Measurements from ENCODE around the gene CDK5R2.

CDK5R2 gene

GRCh38 chr2:218986148-218986761 is 26.8 kb downstream of the CDK5R2 start:
- DNase-seq (ENCODE audit: low read depth in 1 of 2, low spot score in 1 of 2) = no peak

GRCh38 chr2:218988164-218988563 is 28.7 kb downstream of the CDK5R2 start:
- no peak for DNase-seq (ENCODE audit: low read depth in 1 of 2, low spot score in 1 of 2)

- DNase-seq (ENCODE audit: low read depth in 1 of 2, low spot score in 1 of 2) = no peak
These were observed 29.2 kb downstream of the CDK5R2 start for GRCh38 chr2:218988650-218989049.

GRCh38 chr2:218990052-218990451 is 30.6 kb downstream of the CDK5R2 start:
- no peak for DNase-seq (ENCODE audit: low read depth in 1 of 2, low spot score in 1 of 2)

GRCh38 chr2:218990612-218991011 is 31.1 kb downstream of the CDK5R2 start:
- DNase-seq (ENCODE audit: low read depth in 1 of 2, low spot score in 1 of 2) = no peak

- DNase-seq (ENCODE audit: low read depth in 1 of 2, low spot score in 1 of 2) = no peak
These were observed 32.3 kb downstream of the CDK5R2 start for GRCh38 chr2:218991674-218992168.

GRCh38 chr2:218992196-218992595 is 32.7 kb downstream of the CDK5R2 start:
- no peak for DNase-seq (ENCODE audit: low read depth in 1 of 2, low spot score in 1 of 2)

- DNase-seq (ENCODE audit: low read depth in 1 of 2, low spot score in 1 of 2) = no peak
These were observed 33.4 kb downstream of the CDK5R2 start for GRCh38 chr2:218992703-218993344.

GRCh38 chr2:218993345-218994315 is 34.2 kb downstream of the CDK5R2 start, which contains the start of gene CRYBA2:
Gene CRYBA2 (minus strand): TSS chr2:218993422. CDS start chr2:218993176, 246 bp downstream.
- no peak for DNase-seq (ENCODE audit: low read depth in 1 of 2, low spot score in 1 of 2)

GRCh38 chr2:218995561-218995960 is 36.1 kb downstream of the CDK5R2 start:
- DNase-seq (ENCODE audit: low read depth in 1 of 2, low spot score in 1 of 2) = no peak

GRCh38 chr2:218995972-218996711 is 36.7 kb downstream of the CDK5R2 start:
- DNase-seq (ENCODE audit: low read depth in 1 of 2, low spot score in 1 of 2) = peak; percentile 69 to 71

- no peak for DNase-seq (ENCODE audit: low read depth in 1 of 2, low spot score in 1 of 2)
These were observed 37.5 kb downstream of the CDK5R2 start for GRCh38 chr2:218996937-218997336.

- DNase-seq (ENCODE audit: low read depth in 1 of 2, low spot score in 1 of 2) = no peak
These were observed 38.3 kb downstream of the CDK5R2 start for GRCh38 chr2:218997731-218998130.

- no peak for DNase-seq (ENCODE audit: low read depth in 1 of 2, low spot score in 1 of 2)
These were observed 39.0 kb downstream of the CDK5R2 start for GRCh38 chr2:218998414-218999002.

GRCh38 chr2:218999021-218999880 is 39.8 kb downstream of the CDK5R2 start:
- DNase-seq (ENCODE audit: low read depth in 1 of 2, low spot score in 1 of 2) = no peak

- DNase-seq (ENCODE audit: low read depth in 1 of 2, low spot score in 1 of 2) = no peak
These were observed 40.6 kb downstream of the CDK5R2 start for GRCh38 chr2:218999881-219000568.

- DNase-seq (ENCODE audit: low read depth in 1 of 2, low spot score in 1 of 2) = no peak
These were observed 41.1 kb downstream of the CDK5R2 start for GRCh38 chr2:219000569-219000960.

- DNase-seq (ENCODE audit: low read depth in 1 of 2, low spot score in 1 of 2) = no peak
These were observed 41.7 kb downstream of the CDK5R2 start for GRCh38 chr2:219001100-219001576.
